ENCODE data around the gene SLC22A2. TPM values are rescaled to one million over a fixed set of nuclear protein-coding genes. Genes with fewer than 3 reads are reported as not detected.

SLC22A2 gene
- total and polyA plus RNA-seq, 2 of the 13 experiments (the other 11 are each of a cell fraction or from before 2014, with no cell fraction given) = not detected

- TF ChIP-seq HNF1A (IDR thresholded peaks at IDR 0.05; ENCODE audit: low read depth) (peak; percentile 80), HNF1A (CRISPR knock-in tag; IDR thresholded peaks at IDR 0.05; ENCODE audit: borderline replicate concordance) (no peak), ATF2 (CRISPR knock-in tag; IDR thresholded peaks at IDR 0.05) (no peak), ZNF652 (CRISPR knock-in tag; IDR thresholded peaks at IDR 0.05; ENCODE audit: borderline replicate concordance, low read depth) (no peak), TOE1 (CRISPR knock-in tag; IDR thresholded peaks at IDR 0.05) (no peak), RXRB (CRISPR knock-in tag; IDR thresholded peaks at IDR 0.05; ENCODE audit: borderline replicate concordance) (peak; percentile 14; the same call in 1 of the 2 replicates), TBL1XR1 (IDR thresholded peaks at IDR 0.05; ENCODE audit: borderline replicate concordance, low read length, partially characterized antibody) (no peak), ZNF737 (CRISPR knock-in tag; IDR thresholded peaks at IDR 0.05; ENCODE audit: borderline replicate concordance) (no peak), MEF2D (CRISPR knock-in tag; IDR thresholded peaks at IDR 0.05) (no peak), ZNF709 (CRISPR knock-in tag; IDR thresholded peaks at IDR 0.05) (no peak), ZFP36L1 (CRISPR knock-in tag; IDR thresholded peaks at IDR 0.05) (no peak), FOXP4 (CRISPR knock-in tag; IDR thresholded peaks at IDR 0.05) (no peak), TBX3 (IDR thresholded peaks at IDR 0.05; ENCODE audit: borderline replicate concordance) (no peak), ZNF317 (CRISPR knock-in tag; IDR thresholded peaks at IDR 0.05) (no peak), CREB3 (CRISPR knock-in tag; IDR thresholded peaks at IDR 0.05) (no peak), KLF11 (CRISPR knock-in tag; IDR thresholded peaks at IDR 0.05) (no peak), ZNF350 (CRISPR knock-in tag; IDR thresholded peaks at IDR 0.05; ENCODE audit: borderline replicate concordance, low read depth) (no peak), TBP (CRISPR knock-in tag; IDR thresholded peaks at IDR 0.05) (no peak), ERF (CRISPR knock-in tag; IDR thresholded peaks at IDR 0.05) (peak; percentile 35; the same call in 1 of the 2 replicates), EHMT2 (IDR thresholded peaks at IDR 0.05; ENCODE audit: borderline replicate concordance, low read depth, low read length) (no peak), ZNF235 (CRISPR knock-in tag; IDR thresholded peaks at IDR 0.05; ENCODE audit: borderline replicate concordance) (no peak), ZNF274 (CRISPR knock-in tag; IDR thresholded peaks at IDR 0.05) (no peak), KDM5A (IDR thresholded peaks at IDR 0.05; ENCODE audit: borderline replicate concordance, low read length) (no peak)
Observed at GRCh38 chr6:160198606-160199211, 59.9 kb downstream of the SLC22A2 start (continued).

Measured in HepG2 (cell line).